Middle frontal gyrus (tissue), 1 donor: ENCODE measurements around the gene PPIL1.
"Not testable (repeated sequence)": the region's sequence is repeated elsewhere in the genome, so short reads cannot be mapped to it uniquely, and the experiment has no call there.

ENCODE experiments used
- DNase-seq: peaks from one replicate; pipeline ENCODE4 v3.0.0-alpha.2; 2015; ENCODE audit warnings: low spot score; ENCODE audit errors: extremely low spot score

Gene PPIL1

DNA sequence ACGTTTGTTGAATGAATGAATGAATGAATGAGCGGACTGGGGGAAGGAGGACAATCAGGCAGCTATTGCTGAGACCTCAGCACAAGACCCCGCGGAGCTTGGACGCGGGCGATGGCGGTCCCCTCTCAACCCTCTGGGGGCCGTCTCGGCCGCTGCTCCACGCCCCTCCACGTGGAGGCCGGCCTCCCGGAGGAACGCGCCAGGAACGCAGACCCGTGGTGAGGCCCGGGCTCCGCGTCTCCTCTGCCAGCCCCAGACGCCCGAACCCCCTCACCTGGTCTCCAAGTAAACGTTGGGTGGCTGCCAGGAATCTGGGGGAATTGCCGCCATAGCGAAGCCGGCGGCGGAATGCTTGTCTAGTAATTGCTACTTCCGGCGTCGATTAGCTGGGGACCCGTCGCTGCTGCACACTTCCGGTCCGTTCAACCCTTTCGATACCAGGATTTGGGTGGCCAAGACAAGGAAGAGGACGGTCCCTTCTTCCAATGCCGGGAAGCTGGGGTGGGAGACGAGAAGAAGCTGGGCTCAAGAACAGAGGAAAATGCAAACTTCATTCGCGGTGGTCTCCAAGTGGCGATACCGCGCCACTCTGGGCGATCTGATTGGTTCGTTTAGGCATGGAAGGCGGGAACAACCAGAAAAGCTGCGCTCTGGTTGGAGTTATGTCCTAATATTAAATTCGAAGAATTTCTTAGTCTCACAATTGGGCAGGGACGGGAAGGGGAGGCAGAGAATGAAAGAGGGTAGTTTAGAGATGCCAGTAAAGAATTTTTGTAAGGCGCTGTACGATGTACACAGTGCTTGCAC is at the start of gene PPIL1:
Gene PPIL1 (minus strand): TSS at position 361 of the 807 bp plus-strand sequence. CDS start 31 bp downstream, at position 330.
- peak; percentile 62 for DNase-seq

- DNase-seq, result no peak
These were observed 49.5 kb upstream of the PPIL1 start for GRCh38 chr6:36924131-36924530.

GRCh38 chr6:36920546-36920945 is 45.9 kb upstream of the PPIL1 start:
- DNase-seq, result no peak

GRCh38 chr6:36920049-36920448 is 45.4 kb upstream of the PPIL1 start:
- DNase-seq, result no peak

DNA sequence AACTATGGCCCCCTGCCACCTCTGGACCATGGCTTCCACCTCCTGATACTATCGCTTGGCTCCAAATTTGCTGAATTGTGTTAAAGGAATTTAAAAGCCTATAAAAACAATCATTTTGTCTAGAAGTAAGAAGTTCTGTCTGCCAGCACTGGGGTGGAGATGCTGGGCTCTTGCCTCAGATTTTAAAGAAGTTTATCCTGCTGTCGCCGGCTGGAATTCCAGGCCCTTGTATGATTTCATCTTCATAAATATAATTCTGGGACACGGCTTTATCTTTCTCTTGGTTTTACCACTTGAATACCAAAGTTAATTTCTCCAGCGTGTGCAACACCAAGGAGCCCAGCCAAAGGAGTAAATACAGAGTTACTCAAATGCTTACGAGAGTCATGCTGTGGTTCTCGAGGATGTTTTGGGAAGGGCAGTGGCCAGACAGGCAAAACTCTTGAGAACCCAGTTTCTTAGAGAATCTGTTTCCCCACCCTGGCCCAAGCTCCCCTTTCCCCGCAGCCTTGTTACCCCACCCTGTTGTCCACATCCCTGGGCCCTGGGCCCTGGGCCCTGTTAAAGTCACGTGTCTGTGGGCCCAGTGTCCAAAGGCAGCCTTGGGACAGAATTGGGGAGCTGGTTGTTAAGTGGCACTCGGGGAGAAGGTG is 43.1 kb upstream of the PPIL1 start:
- no peak for DNase-seq

DNA sequence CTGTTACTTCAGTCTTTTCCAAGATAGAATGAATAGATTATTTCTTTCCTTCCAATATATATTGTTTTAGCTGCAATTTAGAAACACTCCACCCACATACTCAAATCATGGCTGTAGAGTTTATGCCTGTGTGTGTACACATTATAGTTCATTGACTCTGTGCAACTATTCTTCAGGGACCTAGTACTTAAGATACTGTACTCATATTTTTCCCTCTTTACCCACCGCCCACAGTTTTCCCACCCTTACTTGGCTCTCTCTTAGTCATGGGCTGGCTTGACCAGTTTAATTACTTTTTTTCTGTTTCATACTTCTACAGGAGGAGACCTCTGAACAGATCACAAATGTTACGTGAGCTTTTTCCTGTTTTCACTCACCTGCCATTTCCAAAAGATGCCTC is 41.5 kb upstream of the PPIL1 start:
- no peak for DNase-seq

GRCh38 chr6:36915599-36915998 is 41.0 kb upstream of the PPIL1 start:
- DNase-seq, result no peak

DNA sequence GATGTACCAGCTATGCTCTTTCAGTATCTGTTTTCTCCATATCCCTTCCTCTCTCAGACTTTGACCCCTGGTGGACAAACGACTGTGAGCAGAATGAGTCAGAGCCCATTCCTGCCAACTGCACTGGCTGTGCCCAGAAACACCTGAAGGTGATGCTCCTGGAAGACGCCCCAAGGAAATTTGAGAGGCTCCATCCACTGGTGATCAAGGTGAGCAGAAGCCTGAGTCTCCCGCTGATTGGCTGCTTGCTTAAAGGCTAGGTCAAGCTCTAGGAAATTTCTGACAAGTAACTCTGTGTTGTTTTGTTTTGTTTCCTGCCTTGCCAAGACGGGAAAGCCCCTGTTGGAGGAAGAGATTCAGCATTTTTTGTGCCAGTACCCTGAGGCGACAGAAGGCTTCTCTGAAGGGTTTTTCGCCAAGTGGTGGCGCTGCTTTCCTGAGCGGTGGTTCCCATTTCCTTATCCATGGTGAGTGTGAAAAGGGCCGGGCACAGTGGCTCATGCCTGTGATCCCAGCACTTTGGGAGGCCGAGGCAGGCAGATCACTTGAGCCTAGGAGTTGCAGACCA is 39.7 kb upstream of the PPIL1 start:
- DNase-seq, result no peak

DNA sequence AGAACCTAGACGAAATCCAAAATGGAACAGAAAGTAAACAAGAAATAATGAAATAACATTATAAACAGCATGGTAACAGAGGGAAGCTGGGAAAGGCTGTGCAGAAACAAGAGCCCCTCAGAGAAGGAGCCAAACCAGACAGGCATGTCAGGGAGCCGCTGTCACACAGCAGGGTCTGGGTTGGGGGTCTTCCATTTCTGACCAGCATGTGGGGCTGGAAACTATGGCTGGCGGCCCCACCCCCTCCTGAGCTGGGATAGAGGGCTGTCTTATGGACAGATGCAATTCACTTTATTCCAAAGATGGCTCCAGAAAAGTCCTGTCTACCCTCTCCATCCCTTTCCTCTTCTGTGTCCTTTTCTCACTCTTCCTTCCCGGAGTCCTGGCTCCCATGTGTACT is 38.5 kb upstream of the PPIL1 start:
- no peak for DNase-seq

DNA sequence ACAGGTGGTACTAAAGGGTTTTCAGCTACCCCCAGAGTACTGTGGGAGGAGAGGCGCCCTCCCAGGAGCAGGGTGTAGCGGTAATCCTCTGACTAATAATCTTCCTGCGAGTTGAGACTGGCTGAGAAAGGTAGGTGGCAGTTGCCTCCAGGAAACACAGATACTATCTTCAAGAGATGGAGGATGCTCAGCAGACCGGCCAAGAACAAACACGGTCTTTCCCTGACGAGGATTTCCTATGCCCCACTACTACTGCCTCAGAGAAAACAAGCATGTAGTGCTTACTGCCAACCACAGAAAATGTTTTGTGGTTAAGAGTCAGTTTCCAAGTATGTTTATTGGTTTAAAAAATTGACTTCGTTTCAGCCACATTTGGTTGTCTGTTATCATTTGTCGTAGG is 38.0 kb upstream of the PPIL1 start:
- no peak for DNase-seq

GRCh38 chr6:36912030-36912454 is 37.4 kb upstream of the PPIL1 start:
- DNase-seq, result no peak

DNA sequence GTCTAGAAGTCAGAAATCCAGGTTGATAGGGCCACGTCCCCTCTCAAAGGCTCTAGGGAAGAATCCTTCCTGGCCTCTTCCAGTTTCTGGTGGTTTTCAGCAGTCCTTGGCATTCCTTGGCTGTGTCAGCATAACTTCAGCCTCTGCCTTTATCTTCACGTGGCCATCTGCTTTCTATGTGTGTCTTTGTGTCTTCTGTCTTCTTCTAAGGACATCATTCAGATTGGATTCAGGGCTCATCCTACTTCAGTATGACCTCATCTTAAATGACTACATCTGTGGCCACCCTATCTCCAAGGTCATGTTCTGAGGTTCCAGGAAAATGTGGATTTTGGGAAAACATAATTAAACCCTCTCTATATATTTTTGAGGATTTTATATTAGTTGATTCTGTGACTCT is 34.1 kb upstream of the PPIL1 start:
- DNase-seq, result no peak

DNA sequence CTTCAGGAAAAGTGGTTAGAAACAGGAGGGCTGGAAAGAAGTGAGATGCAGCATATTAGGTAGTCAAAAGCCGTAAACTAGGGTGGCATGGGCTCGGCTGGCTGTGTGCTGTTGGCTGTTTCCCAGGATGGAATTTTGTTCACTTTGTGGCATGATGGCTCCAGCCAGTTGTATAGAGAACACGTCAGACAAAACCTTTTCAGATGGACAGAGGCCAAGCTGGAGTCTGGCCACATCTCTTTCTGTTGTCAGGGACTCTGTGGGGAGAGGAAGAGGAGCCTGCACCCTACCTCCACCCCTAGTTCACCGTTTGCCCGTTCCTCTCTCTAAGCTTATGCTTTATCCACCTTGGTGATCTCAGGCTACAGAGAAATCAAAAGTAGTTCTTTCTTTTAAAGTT is 33.2 kb upstream of the PPIL1 start:
- DNase-seq, result no peak

DNA sequence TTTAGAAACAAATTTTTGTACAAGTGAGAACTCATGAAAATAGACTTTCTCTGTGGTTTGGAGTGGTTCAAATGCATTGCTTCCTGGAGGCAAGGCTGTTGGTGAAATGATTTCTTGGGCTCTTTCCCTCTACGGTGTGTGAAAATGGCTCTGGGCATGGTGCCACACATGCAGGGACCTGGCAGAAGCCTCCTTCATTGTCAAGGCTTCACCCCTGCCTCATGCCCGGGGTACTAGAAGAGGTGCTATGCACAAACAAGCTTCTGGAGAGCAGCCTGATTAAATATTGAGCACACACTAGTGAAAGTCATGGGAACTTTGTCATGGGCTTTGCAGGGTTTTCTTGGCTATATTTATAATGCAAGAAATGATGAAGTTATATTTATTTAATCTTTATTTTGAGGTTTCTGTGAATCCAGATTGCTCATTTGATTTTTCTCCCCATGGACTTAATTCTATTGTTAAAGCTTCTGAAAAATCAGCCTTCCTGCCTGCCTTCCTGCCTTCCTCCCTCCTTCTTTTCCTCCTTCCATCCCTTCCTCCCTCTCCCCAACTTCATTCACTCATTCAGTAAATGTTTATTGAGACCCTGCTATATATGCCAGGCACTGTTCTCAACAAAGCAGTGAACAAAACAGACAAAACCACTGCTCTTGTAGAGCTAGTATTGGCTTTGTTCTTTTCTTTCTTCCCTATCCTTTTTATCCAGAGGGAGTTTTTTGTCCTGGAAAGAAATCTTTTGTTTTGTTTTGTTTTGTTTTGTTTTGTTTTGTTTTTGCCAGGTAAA is 32.1 kb upstream of the PPIL1 start:
- no peak for DNase-seq

DNA sequence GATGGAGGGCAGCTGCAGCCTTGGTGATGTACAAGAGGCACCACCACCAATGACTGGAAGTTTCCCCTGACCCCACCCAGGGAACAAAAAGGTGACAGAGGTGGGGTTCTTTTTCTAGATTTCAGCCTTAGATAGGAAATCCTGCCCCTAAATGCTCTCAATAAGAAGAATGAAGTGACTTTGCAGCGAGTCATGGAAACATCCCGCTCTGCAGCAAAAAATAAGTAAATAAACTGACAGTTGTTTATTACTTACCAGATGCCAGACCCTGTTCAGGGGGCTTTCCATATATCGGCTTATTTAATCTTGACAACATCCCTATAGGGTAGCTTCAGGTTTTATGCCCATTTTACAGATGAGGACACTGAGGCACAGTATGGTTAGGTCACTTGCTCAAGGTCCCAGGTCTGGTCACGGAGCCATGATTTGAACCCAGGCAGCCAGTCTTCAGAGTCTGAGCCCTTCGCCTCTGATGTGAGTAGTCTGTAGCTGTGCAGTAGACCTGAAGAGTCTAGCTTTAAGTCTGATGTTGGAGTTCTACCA is 30.3 kb upstream of the PPIL1 start:
- DNase-seq, result no peak

DNA sequence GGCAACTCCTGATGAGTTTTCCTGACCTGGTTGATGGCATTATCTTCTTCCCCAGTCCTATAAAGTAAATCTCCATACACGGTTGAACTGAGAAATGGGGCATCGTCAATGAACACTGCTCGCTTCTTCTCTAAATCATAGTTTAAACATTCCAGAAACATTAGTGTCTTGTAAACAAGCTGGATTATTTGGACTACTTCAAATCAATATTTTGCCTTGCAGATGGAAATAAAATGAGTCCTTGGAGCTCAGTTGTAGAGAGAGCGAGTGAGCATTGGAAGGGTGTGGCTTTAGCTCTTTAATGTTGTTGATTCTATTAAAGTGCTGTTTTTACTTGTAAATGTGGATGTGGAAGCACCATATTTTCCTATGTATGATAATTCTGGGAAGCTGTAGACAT is 29.5 kb upstream of the PPIL1 start:
- no peak for DNase-seq

DNA sequence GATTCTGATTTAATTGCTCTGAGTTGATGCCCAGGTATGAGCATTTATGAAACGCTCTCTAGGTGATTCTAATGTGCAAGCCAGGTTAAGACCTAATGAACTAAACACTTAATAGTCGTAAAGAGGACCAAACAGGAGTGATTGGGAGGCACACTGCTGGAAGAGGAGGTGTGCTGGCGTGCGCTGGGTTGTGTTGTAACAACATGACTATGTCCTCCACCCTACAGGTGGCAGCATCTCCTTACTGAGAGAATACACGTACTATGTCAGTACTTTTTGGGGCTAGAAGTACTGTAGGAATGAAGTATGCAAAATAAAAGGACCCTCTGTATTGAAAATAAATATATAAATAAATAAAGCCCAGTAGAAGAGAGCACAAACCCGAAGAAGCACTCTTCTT is 23.0 kb upstream of the PPIL1 start:
- DNase-seq, result no peak

- no peak for DNase-seq
These were observed 19.7 kb upstream of the PPIL1 start for GRCh38 chr6:36893976-36894932.

GRCh38 chr6:36891153-36891552 is 16.6 kb upstream of the PPIL1 start:
- DNase-seq, result not testable (repeated sequence)

DNA sequence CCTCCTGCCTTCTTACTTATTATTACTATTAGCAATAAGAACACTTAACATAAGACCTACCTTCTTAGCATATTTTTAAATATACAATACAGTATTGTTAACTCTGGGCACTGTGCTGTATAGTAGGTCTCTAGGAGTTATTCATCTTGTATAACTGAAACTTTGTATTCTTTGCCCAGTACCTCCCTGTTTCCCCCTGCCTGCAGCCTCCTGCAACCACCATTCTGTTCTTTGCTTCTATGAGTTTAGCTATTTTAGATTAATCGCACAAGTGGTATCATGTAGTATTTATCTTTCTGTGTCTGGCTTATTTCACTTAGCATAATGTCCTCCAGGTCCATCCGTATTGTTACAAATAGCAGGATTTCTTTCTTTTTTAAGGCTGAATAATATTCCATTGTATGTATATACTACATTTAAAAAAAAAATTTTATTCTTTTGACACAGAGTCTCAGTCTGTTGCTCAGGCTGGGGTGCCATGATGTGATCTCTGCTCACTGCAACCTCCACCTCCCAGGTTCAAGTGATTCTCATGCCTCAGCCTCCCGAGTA is 15.6 kb upstream of the PPIL1 start:
- DNase-seq, result no peak
